Renal cortex interstitium (tissue), 11 donors: ENCODE data around the gene SRPRB. TPM values are rescaled to one million over a fixed set of nuclear protein-coding genes. Genes with fewer than 3 reads are reported as not detected.

ENCODE experiments used
- DNase-seq, 11 donors: peaks; one replicate each; pipeline ENCODE4 v3.0.0-alpha.2; 2013; ENCODE audit warnings: low read depth in 9 of 11, low spot score in 4 of 11; ENCODE audit errors: extremely low read depth in 1 of 11
- polyA plus RNA-seq, 3 donors: library from polyadenylated mRNA; unstranded; fragments of 120-200 nt; gene quantifications; one replicate each; pipeline ENCODE4 v1.2.1, GENCODE V29; 2013; ENCODE audit not compliant: insufficient read length in 3 of 3

SRPRB gene
- polyA plus RNA-seq, 3 donors = 48.8 to 56.5 (median 52.7) TPM

- no peak for DNase-seq
These were observed 31.0 kb downstream of the SRPRB start for GRCh38 chr3:133836497-133837158.

- no peak for DNase-seq
These were observed 32.1 kb downstream of the SRPRB start for GRCh38 chr3:133837487-133838295.

DNA sequence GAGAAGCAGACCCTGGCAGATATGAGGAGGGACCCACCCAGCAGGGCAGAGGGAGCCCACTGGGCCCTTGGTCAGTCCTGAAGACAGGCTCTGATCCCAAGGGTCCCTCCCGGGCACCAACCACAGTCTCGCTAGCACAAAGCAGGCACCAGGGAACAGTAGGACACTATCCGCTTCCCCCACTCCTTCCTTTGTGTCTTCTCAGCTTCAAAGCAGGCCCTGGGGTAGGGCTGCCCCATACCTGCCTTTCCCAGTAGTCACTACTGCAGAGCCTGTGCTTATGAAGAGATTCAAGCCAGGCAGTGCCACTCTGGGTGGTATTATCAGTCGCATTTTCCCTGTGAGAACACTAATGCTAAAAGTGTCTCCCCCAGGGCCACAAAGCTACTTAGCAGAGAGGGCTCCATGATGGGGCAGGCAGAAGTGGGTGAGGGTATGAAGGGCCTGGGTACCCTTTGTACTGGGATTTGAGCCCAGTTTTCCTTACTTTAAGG, 32.7 kb downstream of the SRPRB start:
- DNase-seq = no peak

GRCh38 chr3:133838916-133839800, 33.5 kb downstream of the SRPRB start:
- DNase-seq = no peak

DNA sequence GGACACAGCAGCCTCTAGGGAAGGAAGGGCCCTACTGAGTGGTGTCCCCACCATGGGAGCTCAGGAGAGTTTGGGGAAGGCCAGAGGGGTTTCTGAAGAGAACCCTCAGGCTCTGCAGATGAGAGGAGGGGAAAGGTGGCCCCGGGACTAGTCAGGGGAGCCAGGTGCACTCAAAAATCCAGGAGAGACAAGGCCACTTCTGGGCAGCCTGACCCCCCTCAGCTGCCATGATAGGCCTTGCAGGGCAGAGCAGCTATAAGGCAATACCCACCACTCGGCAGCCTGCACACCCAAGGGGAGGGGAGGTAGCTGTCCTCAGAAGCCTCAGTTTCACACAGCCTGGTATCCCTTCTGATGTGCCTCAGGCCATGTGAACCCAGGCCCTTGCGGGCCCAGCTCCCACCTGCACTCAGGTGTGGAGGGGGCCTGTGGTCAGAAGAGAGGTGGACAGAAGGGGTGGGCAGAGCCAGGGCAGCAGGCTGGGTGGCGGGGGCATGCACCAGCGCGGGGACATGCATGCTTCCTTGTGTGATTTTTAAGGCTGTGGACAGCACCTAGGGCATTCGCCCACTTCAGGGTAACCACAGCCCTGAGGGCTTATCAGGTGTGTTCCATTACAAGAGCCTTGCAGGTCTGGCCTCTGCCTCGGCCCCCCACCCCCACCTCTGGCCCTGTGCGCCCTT, 34.6 kb downstream of the SRPRB start:
- DNase-seq = no peak

DNA sequence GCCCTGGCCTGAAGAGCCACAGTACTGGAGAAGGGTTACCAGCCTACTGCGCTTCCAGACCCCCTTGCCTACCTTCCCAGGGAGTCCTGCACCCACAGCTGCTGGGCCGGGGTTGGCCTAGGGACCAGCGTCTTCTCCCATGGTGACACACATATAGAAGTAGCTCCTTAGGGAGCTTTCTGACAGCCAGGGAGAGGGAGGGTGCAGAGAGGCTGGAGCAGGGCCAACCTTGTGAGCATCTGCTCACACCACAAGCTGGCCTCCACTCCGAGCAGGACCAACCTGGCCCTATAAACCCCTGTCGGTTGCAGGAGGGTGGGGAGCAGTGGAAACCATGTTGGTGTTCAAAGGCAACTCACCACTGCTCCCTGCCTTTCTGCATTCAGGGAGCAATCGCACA, 35.2 kb downstream of the SRPRB start:
- DNase-seq = no peak

DNA sequence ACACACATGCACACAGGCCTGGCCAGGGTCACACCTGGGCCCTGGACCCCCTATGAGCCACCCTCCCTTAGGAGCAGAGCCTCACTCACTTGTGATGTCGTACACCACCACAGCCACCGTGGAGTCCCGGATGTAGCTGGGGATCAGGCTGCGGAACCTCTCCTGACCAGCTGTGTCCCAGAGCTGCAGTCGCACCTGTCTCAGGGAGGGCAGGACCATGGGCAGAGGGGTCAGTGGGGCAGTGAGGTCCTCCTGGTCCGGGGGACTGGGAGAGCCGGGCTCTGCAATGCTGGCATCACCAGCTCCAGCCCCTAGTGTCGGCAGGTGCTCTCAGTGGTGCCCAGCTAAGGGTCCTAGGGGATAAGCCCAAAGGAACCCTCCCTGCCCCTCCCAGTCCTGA, 35.6 kb downstream of the SRPRB start:
- no peak for DNase-seq

DNA sequence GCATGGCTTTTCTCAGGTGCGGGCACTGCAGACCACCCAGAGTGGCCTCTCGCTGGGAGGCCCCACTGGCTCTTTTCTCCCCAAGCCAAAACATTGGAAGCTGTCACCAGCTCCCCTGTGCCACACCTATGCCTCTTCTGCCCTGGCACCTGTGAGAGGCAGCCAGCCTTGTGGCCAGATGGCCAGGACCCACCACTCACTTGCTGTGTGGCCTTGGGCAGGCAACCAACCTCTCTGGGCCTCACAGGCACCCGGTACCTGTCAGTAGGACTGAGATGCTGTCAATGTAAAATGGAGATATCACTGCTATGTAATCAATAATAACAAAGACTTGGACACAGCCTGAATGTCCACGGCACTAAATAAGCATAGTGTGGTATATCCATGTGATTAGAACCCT, 36.5 kb downstream of the SRPRB start:
- DNase-seq = no peak

- DNase-seq = no peak
These were observed 38.0 kb downstream of the SRPRB start for GRCh38 chr3:133843634-133844033.

GRCh38 chr3:133845127-133845526, 39.5 kb downstream of the SRPRB start:
- no peak for DNase-seq

DNA sequence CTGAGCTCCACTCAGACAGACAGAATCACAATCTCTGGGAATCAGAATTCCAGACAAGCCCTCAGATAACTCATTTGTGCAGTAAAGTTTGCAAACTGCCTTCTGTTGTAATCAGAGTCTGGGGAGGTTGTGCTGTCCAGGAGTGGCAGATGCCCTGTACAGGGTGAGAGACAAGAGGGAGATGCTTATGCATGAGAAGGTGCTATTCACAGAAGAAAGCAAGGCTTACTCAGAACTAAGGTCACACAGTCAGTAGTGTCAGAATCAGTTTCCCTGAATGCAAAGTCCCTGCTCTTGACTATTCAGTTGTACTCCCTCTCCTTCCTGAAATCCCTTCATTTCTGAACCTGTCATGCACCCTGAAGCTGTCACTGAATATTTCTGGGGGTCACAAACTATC, 43.7 kb downstream of the SRPRB start:
- DNase-seq = no peak

DNA sequence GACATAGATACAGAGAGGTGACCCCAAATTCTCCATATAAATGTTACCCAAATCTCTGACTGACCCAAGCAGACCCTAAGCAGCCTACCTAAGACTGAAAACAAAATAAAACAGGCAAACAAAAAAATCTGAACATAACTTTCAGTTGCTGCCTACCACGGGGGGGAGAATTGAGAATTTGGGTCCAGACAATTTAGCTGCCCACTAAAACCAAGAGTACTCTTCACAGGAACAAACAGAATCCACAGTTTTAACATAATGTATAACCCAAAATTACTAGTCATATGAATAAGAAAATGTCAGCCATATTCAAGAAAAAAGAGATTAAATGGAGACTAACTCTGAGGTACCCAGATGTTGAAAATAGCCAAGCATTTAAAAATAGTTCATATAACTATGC, 44.4 kb downstream of the SRPRB start:
- DNase-seq = no peak

- no peak for DNase-seq
These were observed 45.8 kb downstream of the SRPRB start for GRCh38 chr3:133851266-133851906.

GRCh38 chr3:133851931-133852330, 46.3 kb downstream of the SRPRB start:
- no peak for DNase-seq

DNA sequence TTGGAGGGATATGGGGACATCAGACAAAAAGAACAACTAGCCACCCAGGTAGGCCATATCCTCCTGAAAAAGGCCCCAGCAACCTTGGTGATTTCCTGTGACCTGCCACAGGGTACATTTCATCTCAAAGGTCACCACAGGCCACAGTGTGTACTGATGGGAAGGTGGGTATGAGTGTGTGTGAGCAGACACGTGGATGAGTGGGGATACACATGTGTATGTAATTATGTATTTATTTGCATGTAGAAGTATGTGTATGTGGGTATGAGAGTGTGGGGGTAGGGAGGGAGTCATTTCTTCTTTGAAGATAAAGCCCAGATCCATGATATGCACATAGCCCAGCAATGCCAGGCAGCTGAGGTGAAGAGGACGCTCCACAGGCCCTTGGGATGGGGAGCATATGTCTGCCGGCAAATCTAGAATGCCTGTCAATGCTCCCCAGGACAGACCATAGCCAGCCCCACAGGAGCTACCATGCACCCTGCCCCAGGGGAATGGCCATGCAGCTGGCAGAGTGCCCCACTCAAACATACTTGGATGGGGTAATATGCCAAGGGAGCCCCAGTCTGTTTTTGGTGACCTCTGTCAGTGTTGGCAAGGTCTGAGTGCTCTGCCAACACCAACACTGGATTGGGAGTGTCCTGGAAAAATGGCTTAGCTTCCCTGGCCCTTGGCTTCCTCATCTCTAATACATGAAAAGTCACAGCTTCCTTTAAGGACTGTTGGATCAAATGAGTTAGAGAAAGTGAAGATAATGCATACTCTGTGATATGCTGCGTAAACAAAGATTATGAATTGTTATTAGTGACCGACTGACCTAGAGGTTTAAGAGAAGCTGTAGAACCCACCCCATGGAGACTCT, 47.7 kb downstream of the SRPRB start:
- no peak for DNase-seq

DNA sequence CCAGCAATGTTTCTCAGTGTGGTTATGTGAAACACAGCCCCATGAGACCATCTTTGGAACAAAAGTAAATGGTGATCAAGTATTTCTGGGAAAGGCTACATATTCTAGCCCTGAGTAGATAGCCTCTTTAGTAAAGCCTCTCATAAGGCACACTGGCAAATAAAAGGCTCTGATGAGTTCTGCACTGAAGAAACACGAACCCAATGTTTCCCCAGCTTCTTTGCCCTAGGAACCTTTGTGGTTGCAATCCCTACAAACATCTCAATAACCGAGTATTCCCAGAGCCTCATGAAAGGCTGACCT, 48.3 kb downstream of the SRPRB start:
- DNase-seq = no peak

- DNase-seq = no peak
These were observed 48.8 kb downstream of the SRPRB start for GRCh38 chr3:133854264-133855001.
